GM21367 (cell line): Measurements from ENCODE around the gene C14orf180.

Experiments used
- ATAC-seq: cut with Tn5 transposase; IDR thresholded peaks from one replicate; pipeline ENCODE4 v1.9.1; 2021; ENCODE audit not compliant: unreplicated experiment

Gene C14orf180

GRCh38 chr14:104549536-104550339 is 29.8 kb upstream of the C14orf180 start:
- ATAC-seq: no peak

GRCh38 chr14:104550340-104550860 is 29.2 kb upstream of the C14orf180 start:
- no peak for ATAC-seq

- ATAC-seq: no peak
Observed at GRCh38 chr14:104550861-104551728, 28.5 kb upstream of the C14orf180 start.

GRCh38 chr14:104551851-104552737 is 27.5 kb upstream of the C14orf180 start:
- ATAC-seq: no peak

- ATAC-seq: no peak
Observed at GRCh38 chr14:104552738-104553125, 26.8 kb upstream of the C14orf180 start.

- no peak for ATAC-seq
Observed at GRCh38 chr14:104553166-104554087, 26.1 kb upstream of the C14orf180 start.

- no peak for ATAC-seq
Observed at GRCh38 chr14:104554088-104554607, 25.4 kb upstream of the C14orf180 start.

- ATAC-seq: no peak
Observed at GRCh38 chr14:104554608-104555429, 24.7 kb upstream of the C14orf180 start.

GRCh38 chr14:104555430-104556255 is 23.9 kb upstream of the C14orf180 start:
- no peak for ATAC-seq

- ATAC-seq: no peak
Observed at GRCh38 chr14:104556256-104557021, 23.1 kb upstream of the C14orf180 start.

- no peak for ATAC-seq
Observed at GRCh38 chr14:104557086-104557485, 22.5 kb upstream of the C14orf180 start.

GRCh38 chr14:104557766-104558165 is 21.8 kb upstream of the C14orf180 start:
- no peak for ATAC-seq

- no peak for ATAC-seq
Observed at GRCh38 chr14:104558231-104559027, 21.1 kb upstream of the C14orf180 start.

GRCh38 chr14:104559028-104559803 is 20.3 kb upstream of the C14orf180 start:
- no peak for ATAC-seq

GRCh38 chr14:104559804-104560585 is 19.6 kb upstream of the C14orf180 start:
- no peak for ATAC-seq
